Measurements from ENCODE around the gene AGBL5.

- TF ChIP-seq CTCF (IDR thresholded peaks at IDR 0.05 in 4 of 5, conservative IDR thresholded peaks at IDR 0.05 in 1 of 5): no peak
- no peak for TF ChIP-seq POLR2A (IDR thresholded peaks at IDR 0.05)
Measured at GRCh38 chr2:27003007-27003406, 48.5 kb upstream of the AGBL5 start.

Data from gastrocnemius medialis (tissue), 4 donors.